K562 (cell line): ENCODE measurements around the gene CRB2. TPM values are rescaled to one million over a fixed set of nuclear protein-coding genes. Genes with fewer than 3 reads are reported as not detected.

Source experiments
- BACH1 ChIP-seq: fragments of 200-800 bp; sonication (Bioruptor generic); IDR thresholded peaks from 2 replicates; pipeline ENCODE4 v1.6.1; 2016; ENCODE audit warnings: missing genetic modification characterization, missing compliant biosample characterization
- E2F8 ChIP-seq: fragments of 450-650 bp; IDR thresholded peaks from 2 replicates; pipeline ENCODE4 v1.7.1; 2018; ENCODE audit warnings: mild to moderate bottlenecking, low read depth; ENCODE audit not compliant: partially characterized antibody
- ESRRB ChIP-seq: fragments of 250-450 bp; sonication (Bioruptor Pico); IDR thresholded peaks from 2 replicates; pipeline ENCODE4 v1.5.0; 2020; ENCODE audit warnings: mild to moderate bottlenecking, moderate library complexity, borderline replicate concordance
- KDM1A ChIP-seq, 2 experiments: fragments of 450-650 bp; IDR thresholded peaks; 2 replicates each; pipeline ENCODE4 v1.6.1; 2016; ENCODE audit warnings: mild to moderate bottlenecking in 2 of 2
- MLLT1 ChIP-seq, 2 experiments: fragments of 450-650 bp; IDR thresholded peaks; 2 replicates each; pipeline ENCODE4 v1.6.1; 2016
- MTA1 ChIP-seq: fragments of 450-650 bp; IDR thresholded peaks from 2 replicates; pipeline ENCODE4 v1.6.1; 2017; ENCODE audit warnings: borderline replicate concordance
- POLR2B ChIP-seq: fragments of 450-650 bp; IDR thresholded peaks from 2 replicates; pipeline ENCODE4 v1.6.1; 2018; ENCODE audit warnings: low read depth; ENCODE audit not compliant: partially characterized antibody
- POU5F1 ChIP-seq: fragments of 150-350 bp; IDR thresholded peaks from 2 replicates; pipeline ENCODE4 v1.6.1; 2014; ENCODE audit warnings: borderline replicate concordance, low read length, low read depth, mild to moderate bottlenecking; ENCODE audit not compliant: partially characterized antibody
- PPARD ChIP-seq: fragments of 250-450 bp; sonication (Bioruptor Pico); IDR thresholded peaks from 2 replicates; pipeline ENCODE4 v1.8.0; 2022; ENCODE audit warnings: inconsistent platforms, mild to moderate bottlenecking, moderate library complexity
- RBM14 ChIP-seq: fragments of 200-400 bp; formaldehyde crosslinking; IDR thresholded peaks from 2 replicates; pipeline ENCODE4 v1.6.1; 2018; ENCODE audit warnings: low read depth, mild to moderate bottlenecking, low read length, moderate library complexity, borderline replicate concordance; ENCODE audit not compliant: insufficient read depth
- TCF3 ChIP-seq: sonication (generic); formaldehyde crosslinking; IDR thresholded peaks from 2 replicates; pipeline ENCODE4 v1.4.0; 2020; ENCODE audit warnings: mild to moderate bottlenecking, missing genetic modification reagents
- WHSC1 ChIP-seq: IDR thresholded peaks from one replicate; pipeline ENCODE4 v1.6.1; 2012; ENCODE audit warnings: low read length, control low read depth, inconsistent platforms
- ZBTB12 ChIP-seq: fragments of 250-450 bp; sonication (Bioruptor Pico); IDR thresholded peaks from 2 replicates; pipeline ENCODE4 v1.4.0; 2020
- ZBTB34 ChIP-seq: fragments of 250-450 bp; sonication (Bioruptor Pico); IDR thresholded peaks from 2 replicates; pipeline ENCODE4 v1.8.0; 2021; ENCODE audit warnings: mild to moderate bottlenecking, moderate library complexity
- ZNF3 ChIP-seq: fragments of 250-450 bp; sonication (Bioruptor Pico); IDR thresholded peaks from 2 replicates; pipeline ENCODE4 v1.5.0; 2021; ENCODE audit warnings: mild to moderate bottlenecking, moderate library complexity
- ZZZ3 ChIP-seq: fragments of 450-650 bp; IDR thresholded peaks from 2 replicates; pipeline ENCODE4 v1.6.1; 2016; ENCODE audit warnings: antibody characterized with exemption, mild to moderate bottlenecking, moderate library complexity
- polyA plus RNA-seq, 8 experiments: library from polyadenylated mRNA; depleted of rRNA in 4 of 8; stranded (reverse) in 5 of 8; unstranded in 3 of 8; fragments of >200 nt; fragmentation: Nextera tagmentation in 2 of 8; fragmentation: Illumina TruSeq in 1 of 8; extraction: Ambion mirVana in 2 of 8; extraction: Trizol in 1 of 8; gene quantifications; 2 replicates each; pipeline versions ENCODE4 v1.2.1 to v1.2.3, GENCODE V29; 2011 to 2014; ENCODE audit warnings: inconsistent platforms in 1 of 8, missing spikeins in 1 of 8
- total RNA-seq, 7 experiments: library from RNA; depleted of rRNA in 6 of 7; stranded (reverse); fragments of >200 nt in 6 of 7; fragmentation: Illumina TruSeq in 2 of 7; extraction: Trizol in 2 of 7; gene quantifications; 2 replicates each; pipeline versions ENCODE4 v1.2.1 to v1.2.3, GENCODE V29; 2011 to 2021; ENCODE audit warnings: low replicate concordance in 1 of 7

Gene CRB2
- total and polyA plus RNA-seq, 9 of the 15 experiments (the other 6 are each of a cell fraction or from before 2014, with no cell fraction given), result 0.13 to 1.2 (median 0.25) TPM; not detected in 2

- TF ChIP-seq ZBTB34 (CRISPR knock-in tag) (no peak), RBM14 (no peak), POU5F1 (no peak), KDM1A (IDR thresholded peaks at IDR 0.05) (no peak), WHSC1 (no peak), ZBTB12 (CRISPR knock-in tag) (no peak), ZZZ3 (no peak), BACH1 (tag) (no peak), ZNF3 (CRISPR knock-in tag) (no peak), MTA1 (no peak), ESRRB (CRISPR knock-in tag) (no peak), PPARD (no peak), POLR2B (no peak), TCF3 (CRISPR knock-in tag) (peak; percentile 62), MLLT1 (IDR thresholded peaks at IDR 0.05) (no peak), E2F8 (no peak)
Observed at GRCh38 chr9:123395689-123396511, 39.9 kb downstream of the CRB2 start (continued).
